CD4-positive, alpha-beta memory T cell (primary cell): ENCODE results near the gene SLC35F5. TPM values are rescaled to one million over a fixed set of nuclear protein-coding genes. Genes with fewer than 3 reads are reported as not detected.

Experiments
- CTCF ChIA-PET: fragments of 350-600 bp; sonication (Branson Sonifier 250); formaldehyde crosslinking; loops from one replicate; lab custom pipeline; 2021; ENCODE audit warnings: inconsistent platforms; ENCODE audit not compliant: partially characterized antibody; lab: Charles Lee
- POLR2A ChIA-PET: fragments of 350-600 bp; sonication (Branson Sonifier 250); formaldehyde crosslinking; loops from one replicate; lab custom pipeline; 2021; ENCODE audit not compliant: partially characterized antibody; lab: Charles Lee
- DNase-seq, 5 donors: peaks; one replicate each; pipeline versions ENCODE4 v3.0.0 to v3.0.0-alpha.2; 2020 to 2022; ENCODE audit warnings: mixed read lengths in 1 of 5
- H3K27ac ChIP-seq: one replicate; pipeline ENCODE4 v1.7.0; 2013; ENCODE audit warnings: low read depth, low read length
- H3K27me3 ChIP-seq: 2 replicates; pipeline ENCODE4 v1.7.0; 2013; ENCODE audit warnings: mild to moderate bottlenecking, low read length, moderate library complexity; ENCODE audit not compliant: insufficient read depth
- H3K36me3 ChIP-seq: 2 replicates; pipeline ENCODE4 v1.7.0; 2013; ENCODE audit warnings: mild to moderate bottlenecking, low read length, moderate library complexity; ENCODE audit not compliant: insufficient read depth
- H3K4me1 ChIP-seq: 2 replicates; pipeline ENCODE4 v1.7.0; 2013; ENCODE audit warnings: mild to moderate bottlenecking, low read length, moderate library complexity; ENCODE audit not compliant: insufficient read depth
- H3K4me3 ChIP-seq, 2 donors: one replicate each; pipeline ENCODE4 v1.7.0; 2013; ENCODE audit warnings: low read length in 2 of 2, mild to moderate bottlenecking in 1 of 2
- H3K9me3 ChIP-seq, 2 donors: one replicate each; pipeline ENCODE4 v1.7.0; 2013; ENCODE audit warnings: low read length in 2 of 2, control low read depth in 1 of 2; ENCODE audit not compliant: control insufficient read depth in 1 of 2
- H3K27ac Mint-ChIP-seq, 7 donors: one replicate each; pipeline ENCODE4 v1.8.0; 2020 to 2021; ENCODE audit warnings: mixed read lengths in 7 of 7, mild to moderate bottlenecking in 6 of 7, inconsistent platforms in 3 of 7, moderate library complexity in 3 of 7
- H3K27me3 Mint-ChIP-seq, 2 donors: one replicate each; pipeline ENCODE4 v1.8.0; 2020 to 2021; ENCODE audit warnings: mixed read lengths in 2 of 2
- H3K36me3 Mint-ChIP-seq, 2 donors: one replicate each; pipeline ENCODE4 v1.8.0; 2020 to 2021; ENCODE audit warnings: mixed read lengths in 2 of 2, inconsistent platforms in 1 of 2, mild to moderate bottlenecking in 1 of 2
- H3K4me1 Mint-ChIP-seq, 4 donors: one replicate each; pipeline ENCODE4 v1.8.0; 2020 to 2021; ENCODE audit warnings: mixed read lengths in 4 of 4, mild to moderate bottlenecking in 1 of 4
- H3K4me3 Mint-ChIP-seq, 8 donors: one replicate each; pipeline ENCODE4 v1.8.0; 2020 to 2021; ENCODE audit warnings: mixed read lengths in 8 of 8, mild to moderate bottlenecking in 7 of 8, moderate library complexity in 6 of 8, inconsistent platforms in 3 of 8
- H3K9me3 Mint-ChIP-seq, 8 donors: one replicate each; pipeline ENCODE4 v1.8.0; 2020 to 2021; ENCODE audit warnings: mixed read lengths in 8 of 8, mild to moderate bottlenecking in 5 of 8, inconsistent platforms in 3 of 8, moderate library complexity in 1 of 8
- intact Hi-C: fragments of 100-400 bp; cut with micrococcal nuclease; formaldehyde crosslinking; loops from one replicate; pipeline ENCODE4 v1.15.1; 2023
- polyA plus RNA-seq, 2 donors: library from polyadenylated mRNA; unstranded; fragments of 300-500 nt; fragmentation: Illumina TruSeq; gene quantifications; one replicate each; pipeline ENCODE4 v1.2.3, GENCODE V29; 2021
- total RNA-seq, 2 experiments: library from RNA; stranded (reverse); gene quantifications; one replicate each; pipeline ENCODE4 v1.2.3, GENCODE V29; 2021

The SLC35F5 gene
- total and polyA plus RNA-seq, 4 experiments from 2014 or later: 4.5 to 30.9 (median 17.9) TPM

DNA sequence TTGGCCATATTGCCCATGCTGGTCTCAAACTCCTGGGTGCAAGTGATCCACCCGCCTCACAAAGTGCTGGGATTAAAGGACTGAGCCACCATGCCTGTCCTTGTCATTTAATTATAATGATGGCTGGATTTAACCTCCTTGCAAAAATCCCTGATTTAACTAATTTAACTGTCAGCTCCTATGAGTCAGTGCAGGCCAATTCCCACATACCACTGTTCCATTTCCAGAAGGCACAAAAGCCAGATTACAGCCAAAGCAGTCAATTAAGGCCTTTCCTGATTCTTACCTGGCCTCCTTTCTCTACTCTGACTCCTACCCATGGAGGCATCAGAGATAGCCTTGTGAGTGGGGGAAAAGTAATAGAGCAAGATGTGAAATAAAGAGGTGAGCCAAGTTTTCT lies 12.3 kb upstream of the SLC35F5 start:
- H3K4me1 Mint-ChIP-seq: no peaks in the 10 kb centered on the region
- H3K36me3 ChIP-seq: no peaks in the 10 kb centered on the region
- CTCF ChIA-PET: no interaction called here
- H3K9me3 ChIP-seq: no peaks in the 10 kb centered on the region
- intact Hi-C loops: no loop called here
- no peak overlapping the region for H3K4me3 Mint-ChIP-seq
- no peaks in the 10 kb centered on the region for H3K27me3 Mint-ChIP-seq
- no peaks in the 10 kb centered on the region for H3K27me3 ChIP-seq
- no peak for DNase-seq
- no peaks in the 10 kb centered on the region for H3K36me3 Mint-ChIP-seq
- no peak overlapping the region for H3K4me3 ChIP-seq
- POLR2A ChIA-PET: interaction anchor here (1.5 kb wide), 1 partner anchor 12 kb away, joined by 5 read pairs; the partner anchor contains the start of gene SLC35F5
- H3K27ac ChIP-seq: no peak overlapping the region
- no peak overlapping the region for H3K27ac Mint-ChIP-seq
- H3K9me3 Mint-ChIP-seq: peaks cover 0 to 5% (median 2%) of the 10 kb centered on the region in 8 donors
- no peaks in the 10 kb centered on the region for H3K4me1 ChIP-seq

DNA sequence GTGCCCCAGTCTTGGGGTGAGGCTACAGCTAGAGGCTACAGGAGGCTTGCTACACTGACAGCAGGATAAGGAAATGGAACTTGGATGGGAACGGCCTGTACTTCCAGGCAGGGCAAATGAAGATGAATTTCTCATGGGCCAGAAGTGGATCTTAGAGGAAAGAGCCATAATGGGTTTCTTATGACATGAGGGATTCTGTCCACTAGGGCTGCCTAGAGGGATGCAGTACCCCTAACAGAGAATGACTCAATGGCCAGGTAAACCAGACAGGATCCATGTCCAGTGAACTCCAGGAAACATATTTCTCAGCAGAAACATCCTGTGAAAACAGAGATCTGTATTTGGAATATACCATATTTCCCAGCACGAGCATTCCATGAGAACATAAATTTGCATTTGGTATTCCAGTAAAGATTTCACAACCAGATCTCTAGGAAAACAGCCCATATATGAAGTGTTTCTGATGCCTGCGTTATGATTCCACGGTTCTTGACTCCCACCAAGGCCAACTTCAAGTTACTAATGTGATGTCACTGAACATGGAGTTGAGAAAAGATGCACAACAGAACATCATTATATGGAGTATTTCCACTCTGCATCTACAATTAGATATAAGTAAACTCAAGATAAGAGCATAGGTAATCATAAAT lies 11.5 kb upstream of the SLC35F5 start:
- no peak for DNase-seq
- H3K27me3 ChIP-seq: no peaks in the 10 kb centered on the region
- H3K36me3 ChIP-seq: no peaks in the 10 kb centered on the region
- Mint-ChIP-seq H3K4me1 (no peaks in the 10 kb centered on the region), H3K4me3 (no peak overlapping the region), H3K36me3 (no peaks in the 10 kb centered on the region), H3K9me3 (peaks cover 0 to 5% (median 2%) of the 10 kb centered on the region in 8 donors), H3K27me3 (no peaks in the 10 kb centered on the region), H3K27ac (no peak overlapping the region)
- no peaks in the 10 kb centered on the region for H3K9me3 ChIP-seq
- H3K27ac ChIP-seq: no peak overlapping the region
- no peaks in the 10 kb centered on the region for H3K4me1 ChIP-seq
- ChIA-PET CTCF (no interaction called here), POLR2A (no interaction called here)
- no peak overlapping the region for H3K4me3 ChIP-seq
- intact Hi-C loops: no loop called here

DNA sequence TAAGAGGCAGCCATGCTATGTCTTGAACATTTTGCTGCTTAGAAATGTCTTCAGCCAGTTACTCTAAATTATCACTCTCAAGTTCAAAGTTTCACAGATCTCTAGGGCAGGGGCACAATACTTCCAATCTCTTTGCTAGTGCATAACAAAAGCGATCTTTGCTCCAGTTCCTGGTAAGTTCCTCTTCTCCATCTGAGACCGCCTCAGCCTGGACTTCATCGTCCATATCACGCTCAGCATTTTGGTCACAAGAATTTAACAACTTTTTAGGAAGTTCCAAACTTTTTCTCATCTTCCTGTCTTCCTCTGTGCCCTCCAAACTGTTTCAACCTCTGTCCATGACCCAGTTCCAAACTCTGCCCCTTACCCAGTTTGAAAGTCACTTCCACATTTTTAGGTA lies 8.8 kb upstream of the SLC35F5 start:
- H3K27me3 ChIP-seq: no peaks in the 10 kb centered on the region
- H3K9me3 ChIP-seq: no peaks in the 10 kb centered on the region
- H3K4me3 Mint-ChIP-seq: no peak overlapping the region
- H3K36me3 ChIP-seq: no peaks in the 10 kb centered on the region
- CTCF ChIA-PET: no interaction called here
- no peak overlapping the region for H3K27ac ChIP-seq
- POLR2A ChIA-PET: no interaction called here
- no peaks in the 10 kb centered on the region for H3K4me1 Mint-ChIP-seq
- H3K4me1 ChIP-seq: no peaks in the 10 kb centered on the region
- no peaks in the 10 kb centered on the region for H3K27me3 Mint-ChIP-seq
- DNase-seq: no peak
- no peak overlapping the region for H3K27ac Mint-ChIP-seq
- H3K4me3 ChIP-seq: no peak overlapping the region
- intact Hi-C loops: no loop called here
- no peaks in the 10 kb centered on the region for H3K36me3 Mint-ChIP-seq
- H3K9me3 Mint-ChIP-seq: peaks cover 0 to 5% (median 2%) of the 10 kb centered on the region in 8 donors

DNA sequence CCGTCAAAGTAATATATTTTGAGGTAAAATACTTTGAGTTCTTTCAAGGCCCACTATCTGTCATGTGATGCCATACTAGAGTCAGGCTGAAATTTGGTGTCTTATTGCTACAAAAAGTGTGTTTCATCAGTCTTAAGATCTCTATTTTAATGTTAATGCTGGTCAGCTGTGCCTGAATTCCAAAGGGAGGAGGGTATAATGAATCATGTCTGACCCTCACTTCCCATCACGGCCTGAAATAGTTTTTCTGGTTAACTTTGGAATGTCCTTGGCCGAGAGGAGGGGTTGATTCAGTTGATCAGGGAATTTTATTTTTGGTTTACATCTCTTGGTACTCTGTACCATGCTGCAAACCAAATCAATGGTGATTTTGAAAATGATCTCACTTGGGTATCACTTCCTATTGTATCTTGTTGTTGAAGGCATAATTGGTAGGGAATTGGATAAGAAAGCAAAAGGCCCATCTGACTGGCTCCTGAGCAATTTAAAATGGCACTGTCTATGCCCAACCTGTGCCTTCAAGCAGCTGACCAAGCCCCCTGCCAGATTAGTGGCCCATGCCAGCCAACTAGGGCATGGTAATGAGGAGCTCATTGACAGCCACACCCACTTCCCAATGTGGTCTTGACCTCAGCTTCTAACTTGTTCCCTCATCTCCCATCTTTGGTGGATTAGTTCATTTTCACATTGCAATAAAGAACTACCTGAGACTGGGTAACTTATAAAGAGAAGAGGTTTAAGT lies 6.1 kb upstream of the SLC35F5 start:
- no peaks in the 10 kb centered on the region for H3K27me3 ChIP-seq
- ChIA-PET CTCF (no interaction called here), POLR2A (no interaction called here)
- Mint-ChIP-seq H3K27me3 (no peaks in the 10 kb centered on the region), H3K9me3 (peaks cover 0 to 5% (median 2%) of the 10 kb centered on the region in 8 donors), H3K4me3 (no peak overlapping the region), H3K4me1 (peaks cover 0 to under 1% (median 0%) of the 10 kb centered on the region in 4 donors), H3K36me3 (no peaks in the 10 kb centered on the region), H3K27ac (no peak overlapping the region)
- no peaks in the 10 kb centered on the region for H3K36me3 ChIP-seq
- H3K27ac ChIP-seq: no peak overlapping the region
- no peak for DNase-seq
- H3K9me3 ChIP-seq: no peaks in the 10 kb centered on the region
- intact Hi-C loops: no loop called here
- H3K4me3 ChIP-seq: no peak overlapping the region
- peaks cover under 1% of the 10 kb centered on the region for H3K4me1 ChIP-seq

DNA sequence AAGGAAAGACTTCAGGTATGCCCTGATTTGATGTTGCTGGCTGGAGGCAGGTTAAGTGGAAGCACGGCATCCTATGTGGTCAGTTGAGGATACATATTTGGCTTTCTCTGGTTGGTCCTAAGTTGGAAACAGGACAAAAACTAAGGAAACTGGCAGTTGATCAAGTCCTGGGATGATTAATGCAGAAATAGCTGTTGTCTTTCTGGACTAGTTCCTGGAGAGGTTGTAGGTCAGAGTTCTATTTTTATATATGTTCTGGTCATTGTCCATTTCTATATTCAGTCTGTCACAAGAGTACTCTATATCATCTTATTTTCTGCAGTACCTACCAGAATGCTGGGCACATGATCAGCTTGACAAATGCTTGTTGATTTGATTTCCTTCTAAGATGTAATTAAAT lies 4.0 kb upstream of the SLC35F5 start:
- Mint-ChIP-seq H3K27ac (no peak overlapping the region), H3K4me3 (no peak overlapping the region), H3K4me1 (peaks cover 7 to 13% (median 10%) of the 10 kb centered on the region in 4 donors), H3K36me3 (peaks cover 0 to 8% of the 10 kb centered on the region in 2 donors), H3K27me3 (no peaks in the 10 kb centered on the region), H3K9me3 (peaks cover 0 to 8% (median 1%) of the 10 kb centered on the region in 8 donors)
- no peak overlapping the region for H3K27ac ChIP-seq
- H3K4me1 ChIP-seq: peaks cover 14% of the 10 kb centered on the region
- H3K9me3 ChIP-seq: no peaks in the 10 kb centered on the region
- H3K27me3 ChIP-seq: no peaks in the 10 kb centered on the region
- ChIA-PET POLR2A (no interaction called here), CTCF (no interaction called here)
- DNase-seq: no peak
- intact Hi-C loops: no loop called here
- H3K36me3 ChIP-seq: no peaks in the 10 kb centered on the region
- no peak overlapping the region for H3K4me3 ChIP-seq

DNA sequence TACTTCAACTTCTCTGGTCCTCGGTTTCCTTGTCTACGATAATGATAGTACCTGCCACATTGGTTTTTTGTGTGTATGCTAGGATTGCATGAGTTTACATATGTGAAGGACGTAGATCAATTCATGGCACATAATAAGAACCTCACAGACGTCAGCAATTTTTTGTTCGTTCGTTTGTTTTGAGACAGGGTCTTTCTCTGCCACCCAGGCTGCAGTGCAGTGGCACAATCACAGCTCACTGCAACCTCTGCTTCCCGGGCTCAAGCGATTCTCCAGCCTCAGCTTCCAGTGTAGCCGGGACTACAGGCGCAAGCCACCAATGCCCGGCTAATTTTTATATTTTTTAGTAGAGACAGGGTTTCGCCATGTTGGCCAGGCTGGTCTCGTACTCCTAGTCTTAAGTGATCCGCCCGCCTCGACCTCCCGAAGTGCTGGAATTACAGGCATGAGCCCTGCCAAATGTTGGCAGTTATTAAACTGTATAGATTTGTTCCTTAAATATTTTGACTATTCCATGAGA lies 756 bp upstream of the SLC35F5 start:
- DNase-seq: no peak
- POLR2A ChIA-PET: interaction anchor here (0.5 to 2.1 kb wide), 19 partner anchors 10 to 212 kb away, joined by 3 to 18 read pairs (median 5); partner anchors contain the start of gene ACTR3
- H3K27me3 Mint-ChIP-seq: no peaks in the 10 kb centered on the region
- H3K27ac Mint-ChIP-seq: peak overlapping the region; percentile 96 to 100 (median 98)
- peaks cover 6 to 11% of the 10 kb centered on the region in 2 donors for H3K36me3 Mint-ChIP-seq
- peak overlapping the region; percentile 92 to 99 (median 96) for H3K4me3 Mint-ChIP-seq
- peaks cover 0 to 4% (median 0%) of the 10 kb centered on the region in 8 donors for H3K9me3 Mint-ChIP-seq
- Histone ChIP-seq H3K27me3 (no peaks in the 10 kb centered on the region), H3K36me3 (peaks cover 6% of the 10 kb centered on the region), H3K4me3 (peak overlapping the region; percentile 95 to 100), H3K4me1 (peaks cover 25% of the 10 kb centered on the region), H3K9me3 (no peaks in the 10 kb centered on the region), H3K27ac (peak overlapping the region; percentile 80)
- H3K4me1 Mint-ChIP-seq: peaks cover 17 to 32% (median 25%) of the 10 kb centered on the region in 4 donors
- CTCF ChIA-PET: interaction anchor here (1.1 to 1.2 kb wide), 2 partner anchors 37 to 137 kb away, joined by 3 to 4 read pairs; no protein-coding TSS in a partner anchor
- intact Hi-C loops: loop anchor here (5.0 kb wide), 1 partner anchor 210 kb away; no protein-coding TSS in a partner anchor
